SK-N-SH (cell line): Measurements from ENCODE around the gene GNA14. TPM values are rescaled to one million over a fixed set of nuclear protein-coding genes. Genes with fewer than 3 reads are reported as not detected.

Source experiments
- CTCF ChIA-PET: fragments of 300-600, 350-600 bp; formaldehyde crosslinking; extraction: SDS; loops from one replicate; lab custom pipeline; 2021; lab: Yijun Ruan, JAX
- POLR2A ChIA-PET: fragments of 350-600 bp; sonication (Branson Sonifier 250); formaldehyde crosslinking; extraction: SDS; loops from one replicate; lab custom pipeline; 2020; ENCODE audit warnings: antibody characterized with exemption, inconsistent platforms; lab: Yijun Ruan, JAX
- DNase-seq: peaks from one replicate; pipeline ENCODE4 v3.0.0; 2012
- H2AFZ ChIP-seq: fragments of 200-600 bp; sonication (generic); 2 replicates; pipeline ENCODE4 v1.8.1; 2016; ENCODE audit warnings: antibody characterized with exemption, mild to moderate bottlenecking, low read depth
- H3F3A ChIP-seq: fragments of 200-600 bp; sonication (generic); replicated peaks from 2 replicates; pipeline ENCODE3; 2016; ENCODE audit warnings: antibody characterized with exemption, mild to moderate bottlenecking; ENCODE audit not compliant: insufficient read depth
- H3K27ac ChIP-seq, 2 experiments: fragments of 200-500 bp in 1 of 2; fragments of 200-600 bp in 1 of 2; sonication (Bioruptor generic) in 1 of 2; sonication (generic), shearing (Covaris generic) in 1 of 2; 2 replicates each; pipeline versions ENCODE4 v1.5.1 to v1.6.1; 2014 to 2016; ENCODE audit warnings: low read depth in 2 of 2, inconsistent platforms in 1 of 2, low read length in 1 of 2, mild to moderate bottlenecking in 1 of 2, mixed read lengths in 1 of 2
- H3K27me3 ChIP-seq: fragments of 200-600 bp; sonication (generic), shearing (Covaris generic); 2 replicates; pipeline ENCODE4 v1.6.1; 2016; ENCODE audit warnings: mixed run types; ENCODE audit not compliant: insufficient read depth
- H3K36me3 ChIP-seq, 2 experiments: fragments of 200-500 bp in 1 of 2; fragments of 200-600 bp in 1 of 2; sonication (Bioruptor generic) in 1 of 2; sonication (generic) in 1 of 2; replicated peaks in 1 of 2; 2 replicates each; pipeline versions ENCODE3 to v1.5.1; 2014 to 2016; ENCODE audit warnings: low read length in 1 of 2, mild to moderate bottlenecking in 1 of 2; ENCODE audit not compliant: insufficient read depth in 2 of 2, control insufficient read depth in 1 of 2
- H3K4me1 ChIP-seq, 2 experiments: fragments of 200-500 bp in 1 of 2; fragments of 200-600 bp in 1 of 2; sonication (Bioruptor generic) in 1 of 2; sonication (generic), shearing (Covaris generic) in 1 of 2; 2 replicates each; pipeline versions ENCODE4 v1.5.1 to v1.6.1; 2014 to 2016; ENCODE audit warnings: low read depth in 1 of 2, low read length in 1 of 2, mixed run types in 1 of 2; ENCODE audit not compliant: insufficient read depth in 2 of 2, control insufficient read depth in 1 of 2
- H3K4me2 ChIP-seq: fragments of 200-600 bp; sonication (generic), shearing (Covaris generic); 2 replicates; pipeline ENCODE4 v1.6.1; 2017; ENCODE audit warnings: mixed run types
- H3K4me3 ChIP-seq, 2 experiments: fragments of 200-500 bp in 1 of 2; fragments of 200-600 bp in 1 of 2; sonication (Bioruptor generic) in 1 of 2; sonication (generic), shearing (Covaris generic) in 1 of 2; 2 replicates each; pipeline versions ENCODE4 v1.5.1 to v1.8.1; 2014 to 2016; ENCODE audit warnings: low read depth in 2 of 2, inconsistent platforms in 1 of 2, low read length in 1 of 2, mild to moderate bottlenecking in 1 of 2, mixed read lengths in 1 of 2, moderate library complexity in 1 of 2
- H3K79me2 ChIP-seq: fragments of 200-600 bp; sonication (generic); 2 replicates; pipeline ENCODE4 v1.8.1; 2017; ENCODE audit warnings: mild to moderate bottlenecking; ENCODE audit not compliant: insufficient read depth
- H3K9ac ChIP-seq: fragments of 200-600 bp; sonication (generic); 2 replicates; pipeline ENCODE4 v1.6.1; 2017; ENCODE audit warnings: mixed run types
- H3K9me2 ChIP-seq: fragments of 200-600 bp; sonication (generic); 2 replicates; pipeline ENCODE4 v1.6.1; 2017; ENCODE audit warnings: mixed run types
- H3K9me3 ChIP-seq: fragments of 200-600 bp; sonication (generic); 2 replicates; pipeline ENCODE4 v1.6.1; 2017; ENCODE audit warnings: mixed run types, mild to moderate bottlenecking, moderate library complexity
- H4K20me1 ChIP-seq: fragments of 200-600 bp; sonication (generic); 2 replicates; pipeline ENCODE4 v1.6.1; 2017; ENCODE audit warnings: mild to moderate bottlenecking, mixed run types; ENCODE audit not compliant: insufficient read depth
- EP300 ChIP-seq, 2 experiments: IDR thresholded peaks; 2 replicates each; pipeline versions ENCODE4 v1.4.0 to v1.6.1; 2012; ENCODE audit warnings: borderline replicate concordance in 1 of 2, low read depth in 1 of 2, low read length in 1 of 2
- FOXJ3 ChIP-seq: sonication (generic); formaldehyde crosslinking; IDR thresholded peaks from 2 replicates; pipeline ENCODE4 v1.5.1; 2020; ENCODE audit warnings: mild to moderate bottlenecking, missing genetic modification reagents
- GABPA ChIP-seq: IDR thresholded peaks from 2 replicates; pipeline ENCODE4 v1.4.0; 2012; ENCODE audit warnings: low read depth, mild to moderate bottlenecking
- GATA2 ChIP-seq: sonication (generic); formaldehyde crosslinking; IDR thresholded peaks from 2 replicates; pipeline ENCODE4 v1.5.0; 2020; ENCODE audit warnings: mild to moderate bottlenecking, missing genetic modification reagents
- RAD21 ChIP-seq: IDR thresholded peaks from 2 replicates; pipeline ENCODE4 v1.6.1; 2012; ENCODE audit warnings: mild to moderate bottlenecking, low read length
- SMC3 ChIP-seq: IDR thresholded peaks from 2 replicates; pipeline ENCODE4 v1.6.1; 2012; ENCODE audit warnings: low read depth, low read length, improper control_type of control experiment
- WGBS: methylation state at CpG from one replicate; pipeline ENCODE4 v1.1.6; 2017; ENCODE audit warnings: low lambda C conversion rate; 5-methylcytosine and 5-hydroxymethylcytosine counted together
- polyA plus RNA-seq, 3 experiments: library from polyadenylated mRNA; depleted of rRNA; stranded (reverse); fragments of >200 nt; gene quantifications; 2 replicates each; pipeline ENCODE4 v1.2.3, GENCODE V29; 2012
- TF ChIP-seq, protein P1 (sequence below): fragments of 150-350 bp; IDR thresholded peaks from 2 replicates; pipeline ENCODE4 v1.6.1; 2016; ENCODE audit warnings: mild to moderate bottlenecking, low read depth, low read length
- TF ChIP-seq, protein P2 (sequence below): IDR thresholded peaks from 2 replicates; pipeline ENCODE4 v1.4.0; 2012; ENCODE audit warnings: low read depth
- TF ChIP-seq, protein P3 (sequence below): fragments of 200-600 bp; sonication (generic); IDR thresholded peaks from 2 replicates; pipeline ENCODE4 v1.6.1; 2017; ENCODE audit warnings: antibody characterized with exemption, mild to moderate bottlenecking, moderate library complexity
- TF ChIP-seq, protein P4 (sequence below): fragments of 150-350 bp; IDR thresholded peaks from 2 replicates; pipeline ENCODE4 v1.6.1; 2017; ENCODE audit warnings: antibody characterized with exemption, low read length, low read depth, borderline replicate concordance

The GNA14 gene
- polyA plus RNA-seq, 1 of the 3 experiments (the other 2 are of a cell fraction) = 0.15 TPM

DNA sequence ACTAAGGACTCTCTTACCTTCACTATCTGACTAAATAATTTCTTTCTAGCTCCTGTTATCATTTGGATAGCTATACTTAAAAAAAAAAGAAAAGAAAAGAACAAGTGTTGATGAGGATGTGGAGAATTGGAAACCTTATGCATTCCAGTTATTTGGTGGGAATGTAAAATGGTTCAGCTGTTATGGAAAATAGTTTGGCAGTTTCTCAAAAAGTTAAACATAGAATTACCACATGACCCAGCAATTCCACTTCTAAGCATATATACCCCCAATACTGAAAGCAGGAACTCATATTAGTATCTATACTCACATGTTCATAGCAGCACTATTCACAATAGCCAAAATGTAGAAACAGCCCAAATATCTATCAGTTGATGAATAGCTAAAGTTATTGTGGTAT, 61.1 kb downstream of the GNA14 start:
- H3K9me3 ChIP-seq = no peaks in the 10 kb centered on the region
- H3K9ac ChIP-seq = no peak overlapping the region
- no peaks in the 10 kb centered on the region for H4K20me1 ChIP-seq
- H3K27me3 ChIP-seq = no peaks in the 10 kb centered on the region
- POLR2A ChIA-PET = no interaction called here
- H2AFZ ChIP-seq = no peak overlapping the region
- CTCF ChIA-PET = interaction anchor here (2.2 kb wide), 1 partner anchor 130 kb away, joined by 6 read pairs; no protein-coding TSS in a partner anchor
- no peaks in the 10 kb centered on the region for H3K36me3 ChIP-seq
- TF ChIP-seq FOXJ3 (CRISPR knock-in tag) = no peak
- TF ChIP-seq, protein P1, sequence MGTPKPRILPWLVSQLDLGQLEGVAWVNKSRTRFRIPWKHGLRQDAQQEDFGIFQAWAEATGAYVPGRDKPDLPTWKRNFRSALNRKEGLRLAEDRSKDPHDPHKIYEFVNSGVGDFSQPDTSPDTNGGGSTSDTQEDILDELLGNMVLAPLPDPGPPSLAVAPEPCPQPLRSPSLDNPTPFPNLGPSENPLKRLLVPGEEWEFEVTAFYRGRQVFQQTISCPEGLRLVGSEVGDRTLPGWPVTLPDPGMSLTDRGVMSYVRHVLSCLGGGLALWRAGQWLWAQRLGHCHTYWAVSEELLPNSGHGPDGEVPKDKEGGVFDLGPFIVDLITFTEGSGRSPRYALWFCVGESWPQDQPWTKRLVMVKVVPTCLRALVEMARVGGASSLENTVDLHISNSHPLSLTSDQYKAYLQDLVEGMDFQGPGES = no peak
- TF ChIP-seq RAD21 = no peak
- no peak for TF ChIP-seq SMC3
- TF ChIP-seq, protein P2, sequence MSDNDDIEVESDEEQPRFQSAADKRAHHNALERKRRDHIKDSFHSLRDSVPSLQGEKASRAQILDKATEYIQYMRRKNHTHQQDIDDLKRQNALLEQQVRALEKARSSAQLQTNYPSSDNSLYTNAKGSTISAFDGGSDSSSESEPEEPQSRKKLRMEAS = no peak
- no peak for TF ChIP-seq GABPA
- H3K4me1 ChIP-seq = peaks cover 0 to 15% of the 10 kb centered on the region in 2 experiments; a peak in 3 of 4 replicates
- no peak overlapping the region for H3K4me3 ChIP-seq
- H3K27ac ChIP-seq = no peak overlapping the region
- H3F3A ChIP-seq = peaks cover 6% of the 10 kb centered on the region
- DNase-seq = no peak
- no peaks in the 10 kb centered on the region for H3K79me2 ChIP-seq
- no peak overlapping the region for H3K4me2 ChIP-seq
- no peaks in the 10 kb centered on the region for H3K9me2 ChIP-seq

DNA sequence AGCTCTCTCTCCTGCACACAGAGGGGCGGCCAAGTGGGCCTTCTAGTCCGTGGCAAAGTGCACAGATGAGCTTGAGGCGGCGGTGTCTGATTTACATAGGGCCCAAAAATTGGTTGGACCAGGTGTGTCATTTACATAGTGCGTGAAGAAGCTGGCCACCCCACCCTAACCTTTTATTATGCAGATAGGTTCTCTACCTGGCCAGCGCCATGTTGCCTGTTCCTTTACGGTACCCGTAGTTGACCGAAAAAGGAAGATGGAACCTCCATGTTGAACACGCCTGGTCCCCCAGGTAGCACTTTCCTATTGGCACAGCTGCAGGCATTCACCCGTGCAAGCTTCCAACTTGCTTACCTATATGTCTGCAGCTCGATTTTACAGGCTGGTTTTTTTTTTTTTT, 61.5 kb downstream of the GNA14 start:
- Histone ChIP-seq H3K9me2 (no peaks in the 10 kb centered on the region), H3K36me3 (no peaks in the 10 kb centered on the region), H3K4me3 (no peak overlapping the region), H3K79me2 (no peaks in the 10 kb centered on the region), H2AFZ (no peak overlapping the region), H4K20me1 (no peaks in the 10 kb centered on the region), H3F3A (peaks cover 6% of the 10 kb centered on the region), H3K27ac (no peak overlapping the region), H3K4me2 (no peak overlapping the region), H3K9ac (no peak overlapping the region), H3K27me3 (no peaks in the 10 kb centered on the region), H3K4me1 (peaks cover 0 to 15% of the 10 kb centered on the region in 2 experiments; a peak in 3 of 4 replicates), H3K9me3 (no peaks in the 10 kb centered on the region)
- CTCF ChIA-PET = interaction anchor here (2.2 kb wide), 1 partner anchor 129 kb away, joined by 6 read pairs; no protein-coding TSS in a partner anchor
- no peak for DNase-seq
- 93% methylated on average over 12 of the region's 12 CpGs for WGBS
- POLR2A ChIA-PET = no interaction called here
- TF ChIP-seq EP300 (IDR thresholded peaks at IDR 0.05; ENCODE audit: borderline replicate concordance in 1 of 2, low read depth in 1 of 2, low read length in 1 of 2) = no peak
- TF ChIP-seq, protein P3, sequence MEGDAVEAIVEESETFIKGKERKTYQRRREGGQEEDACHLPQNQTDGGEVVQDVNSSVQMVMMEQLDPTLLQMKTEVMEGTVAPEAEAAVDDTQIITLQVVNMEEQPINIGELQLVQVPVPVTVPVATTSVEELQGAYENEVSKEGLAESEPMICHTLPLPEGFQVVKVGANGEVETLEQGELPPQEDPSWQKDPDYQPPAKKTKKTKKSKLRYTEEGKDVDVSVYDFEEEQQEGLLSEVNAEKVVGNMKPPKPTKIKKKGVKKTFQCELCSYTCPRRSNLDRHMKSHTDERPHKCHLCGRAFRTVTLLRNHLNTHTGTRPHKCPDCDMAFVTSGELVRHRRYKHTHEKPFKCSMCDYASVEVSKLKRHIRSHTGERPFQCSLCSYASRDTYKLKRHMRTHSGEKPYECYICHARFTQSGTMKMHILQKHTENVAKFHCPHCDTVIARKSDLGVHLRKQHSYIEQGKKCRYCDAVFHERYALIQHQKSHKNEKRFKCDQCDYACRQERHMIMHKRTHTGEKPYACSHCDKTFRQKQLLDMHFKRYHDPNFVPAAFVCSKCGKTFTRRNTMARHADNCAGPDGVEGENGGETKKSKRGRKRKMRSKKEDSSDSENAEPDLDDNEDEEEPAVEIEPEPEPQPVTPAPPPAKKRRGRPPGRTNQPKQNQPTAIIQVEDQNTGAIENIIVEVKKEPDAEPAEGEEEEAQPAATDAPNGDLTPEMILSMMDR = no peak
- no peak for TF ChIP-seq GATA2 (CRISPR knock-in tag)
- no peak for TF ChIP-seq SMC3
- TF ChIP-seq, protein P4, sequence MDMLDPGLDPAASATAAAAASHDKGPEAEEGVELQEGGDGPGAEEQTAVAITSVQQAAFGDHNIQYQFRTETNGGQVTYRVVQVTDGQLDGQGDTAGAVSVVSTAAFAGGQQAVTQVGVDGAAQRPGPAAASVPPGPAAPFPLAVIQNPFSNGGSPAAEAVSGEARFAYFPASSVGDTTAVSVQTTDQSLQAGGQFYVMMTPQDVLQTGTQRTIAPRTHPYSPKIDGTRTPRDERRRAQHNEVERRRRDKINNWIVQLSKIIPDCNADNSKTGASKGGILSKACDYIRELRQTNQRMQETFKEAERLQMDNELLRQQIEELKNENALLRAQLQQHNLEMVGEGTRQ = no peak
